Cardiac fibroblast (primary cell): ENCODE measurements around the gene HES1.

ENCODE experiments used
- DNase-seq, 2 donors: peaks; one replicate each; pipeline versions ENCODE4 v3.0.0 to v3.0.0-alpha.2; 2010; ENCODE audit warnings: low read depth in 2 of 2
- H3K4me3 ChIP-seq, 2 donors: replicated peaks in 1 of 2; 1 replicate in 1 of 2; 2 replicates in 1 of 2; pipeline ENCODE4 v1.5.1; 2011; ENCODE audit warnings: low read depth in 2 of 2, low read length in 2 of 2, mild to moderate bottlenecking in 2 of 2, moderate library complexity in 1 of 2
- CTCF ChIP-seq: IDR thresholded peaks from one replicate; pipeline ENCODE4 v1.5.1; 2011; ENCODE audit warnings: low read depth, mild to moderate bottlenecking, low read length, inconsistent platforms

The HES1 gene

GRCh38 chr3:194119831-194120590, 15.9 kb upstream of the HES1 start:
- DNase-seq: no peak
- TF ChIP-seq CTCF: no peak
- H3K4me3 ChIP-seq: no peak overlapping the region

GRCh38 chr3:194120789-194121770, 14.9 kb upstream of the HES1 start:
- TF ChIP-seq CTCF: no peak
- no peak overlapping the region for H3K4me3 ChIP-seq
- no peak for DNase-seq

- TF ChIP-seq CTCF: no peak
- H3K4me3 ChIP-seq: no peak overlapping the region
- DNase-seq: peak in 1 of 2 donors; percentile 58
Measured at GRCh38 chr3:194121891-194122631, 13.9 kb upstream of the HES1 start.

- no peak for DNase-seq
- H3K4me3 ChIP-seq: no peak overlapping the region
- no peak for TF ChIP-seq CTCF
Measured at GRCh38 chr3:194123726-194124125, 12.2 kb upstream of the HES1 start.

GRCh38 chr3:194124193-194124592, 11.8 kb upstream of the HES1 start:
- no peak overlapping the region for H3K4me3 ChIP-seq
- DNase-seq: no peak
- TF ChIP-seq CTCF: no peak

GRCh38 chr3:194125442-194125841, 10.5 kb upstream of the HES1 start:
- DNase-seq: no peak
- no peak for TF ChIP-seq CTCF
- H3K4me3 ChIP-seq: no peak overlapping the region
